ENCODE measurements around the gene RAB40B.

Gene RAB40B

DNA sequence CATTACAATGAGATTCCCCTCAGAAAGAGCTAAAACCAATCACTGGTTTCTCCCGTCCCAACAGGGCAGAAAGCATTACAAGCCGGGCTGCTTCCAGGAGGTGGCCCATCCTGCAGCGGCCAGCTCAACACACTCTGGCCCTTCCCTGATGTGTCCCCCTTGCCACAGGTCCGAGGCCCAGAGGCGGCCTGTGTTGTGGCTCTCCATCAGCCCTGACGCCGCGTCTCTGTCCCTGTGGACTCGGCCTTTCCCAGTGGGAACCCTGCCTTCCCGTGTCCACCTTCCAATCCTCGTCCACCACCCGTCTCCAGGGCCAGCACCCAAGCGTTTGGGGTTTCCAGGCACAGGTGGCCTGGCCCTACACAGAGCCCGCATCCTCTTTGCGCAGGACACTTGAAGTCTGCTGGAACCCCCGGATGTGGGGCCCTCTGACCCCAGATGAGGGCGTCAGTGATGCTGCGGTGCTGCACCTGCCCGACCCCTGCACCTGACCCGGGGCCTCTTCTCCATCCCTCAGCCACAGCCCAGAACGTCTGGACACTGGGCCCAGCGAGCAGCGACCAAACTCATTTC lies 21.1 kb downstream of the RAB40B start:
- Histone ChIP-seq H3K36me3 (ENCODE audit: control insufficient read depth, insufficient read depth, low read length) (no peaks in the 10 kb centered on the region), H3K4me3 (ENCODE audit: insufficient read depth, low read depth, low read length) (no peak overlapping the region), H3K27me3 (ENCODE audit: control insufficient read depth, insufficient read depth, low read length, poor library complexity, severe bottlenecking) (no peaks in the 10 kb centered on the region), H3K9me3 (ENCODE audit: control insufficient read depth, low read length) (no peaks in the 10 kb centered on the region), H3K4me1 (ENCODE audit: control insufficient read depth, insufficient read depth, low read length) (no peaks in the 10 kb centered on the region), H3K27ac (ENCODE audit: insufficient read depth, low read depth, low read length, poor library complexity, severe bottlenecking) (no peak overlapping the region)
- 87 to 88% methylated on average over 23 of the region's 23 CpGs for WGBS, 2 experiments

DNA sequence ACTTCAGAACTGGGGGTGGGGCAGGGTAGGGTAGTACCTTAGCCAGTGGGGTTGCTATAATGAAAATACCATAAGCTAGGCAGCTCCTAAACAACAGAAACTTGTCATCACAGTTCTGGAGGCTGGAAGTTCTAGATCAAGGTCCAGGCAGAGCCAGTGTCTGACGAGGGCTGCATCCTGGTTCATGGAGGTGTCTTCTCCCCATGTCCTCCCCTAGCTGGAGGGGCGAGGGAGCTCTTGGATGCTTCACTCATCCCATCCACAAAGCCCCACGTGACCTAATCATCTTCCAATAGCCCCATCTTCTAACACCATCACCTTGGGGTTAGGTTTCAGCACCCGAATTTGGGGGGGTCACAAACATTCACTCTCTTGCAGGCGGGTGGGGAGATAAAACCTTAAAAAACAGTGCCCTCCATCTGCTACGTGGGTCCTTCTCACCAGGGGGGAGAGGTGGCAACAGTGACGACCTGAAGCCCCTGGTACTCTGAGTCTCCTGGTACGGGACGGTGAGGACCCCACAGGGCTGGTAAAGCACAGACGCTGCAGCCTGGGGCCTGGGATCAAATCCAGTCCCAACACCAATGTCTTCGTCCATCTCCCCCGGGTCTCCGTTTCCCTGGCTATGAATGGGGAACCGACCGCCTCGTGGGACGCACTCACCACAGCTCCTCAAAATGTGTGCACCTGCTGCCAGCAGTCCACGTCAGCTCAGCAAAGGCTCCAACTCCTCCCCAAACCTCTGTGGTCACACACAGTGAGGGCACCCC lies 22.8 kb downstream of the RAB40B start:
- Histone ChIP-seq H3K27me3 (ENCODE audit: control insufficient read depth, insufficient read depth, low read length, poor library complexity, severe bottlenecking) (no peaks in the 10 kb centered on the region), H3K36me3 (ENCODE audit: control insufficient read depth, insufficient read depth, low read length) (no peaks in the 10 kb centered on the region), H3K9me3 (ENCODE audit: control insufficient read depth, low read length) (no peaks in the 10 kb centered on the region), H3K4me3 (ENCODE audit: insufficient read depth, low read depth, low read length) (no peak overlapping the region), H3K4me1 (ENCODE audit: control insufficient read depth, insufficient read depth, low read length) (no peaks in the 10 kb centered on the region), H3K27ac (ENCODE audit: insufficient read depth, low read depth, low read length, poor library complexity, severe bottlenecking) (no peak overlapping the region)
- WGBS, 2 experiments = 84 to 87% methylated on average over 18 of the region's 18 CpGs

DNA sequence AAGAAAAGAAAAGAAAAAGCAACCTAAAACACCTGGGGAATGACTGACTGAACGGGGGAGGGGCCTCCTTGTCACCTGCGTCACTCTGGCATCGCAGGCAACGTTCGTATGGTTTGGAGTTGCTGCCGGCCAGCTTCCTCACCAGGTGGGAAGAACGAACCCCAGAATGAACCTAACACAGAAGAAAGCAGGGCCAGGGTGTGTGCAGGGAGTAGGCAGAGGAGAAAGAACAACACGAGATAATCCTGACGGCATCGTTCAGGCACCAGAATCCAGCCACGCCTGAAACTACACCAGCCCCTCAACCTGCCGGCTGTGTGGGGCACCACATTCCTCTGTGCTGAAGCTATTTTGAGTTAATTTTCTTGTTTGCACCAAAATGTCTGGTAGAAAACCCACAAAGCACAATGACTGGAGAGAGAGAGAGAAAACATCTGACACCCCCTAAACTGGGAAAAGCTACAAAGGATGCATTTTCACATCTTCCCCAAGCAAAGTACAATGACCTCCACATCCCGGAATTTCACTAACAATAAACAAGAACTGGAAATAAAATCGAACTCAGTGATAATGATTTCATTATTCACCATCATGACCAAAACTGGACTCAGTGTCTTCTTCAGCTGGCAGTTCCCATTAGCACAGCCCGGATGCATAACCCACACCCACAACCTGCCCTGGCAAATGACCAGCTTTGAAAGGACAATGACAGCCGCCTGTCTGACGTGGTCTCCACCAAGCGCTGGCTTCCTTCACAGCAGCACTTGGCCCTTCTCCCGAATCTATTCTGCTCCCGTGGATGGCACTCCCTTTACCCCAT lies 23.6 kb downstream of the RAB40B start:
- Histone ChIP-seq H3K36me3 (ENCODE audit: control insufficient read depth, insufficient read depth, low read length) (no peaks in the 10 kb centered on the region), H3K9me3 (ENCODE audit: control insufficient read depth, low read length) (no peaks in the 10 kb centered on the region), H3K4me3 (ENCODE audit: insufficient read depth, low read depth, low read length) (no peak overlapping the region), H3K27ac (ENCODE audit: insufficient read depth, low read depth, low read length, poor library complexity, severe bottlenecking) (no peak overlapping the region), H3K4me1 (ENCODE audit: control insufficient read depth, insufficient read depth, low read length) (no peaks in the 10 kb centered on the region), H3K27me3 (ENCODE audit: control insufficient read depth, insufficient read depth, low read length, poor library complexity, severe bottlenecking) (no peaks in the 10 kb centered on the region)
- 88 to 90% methylated on average over 20 of the region's 20 CpGs for WGBS, 2 experiments

DNA sequence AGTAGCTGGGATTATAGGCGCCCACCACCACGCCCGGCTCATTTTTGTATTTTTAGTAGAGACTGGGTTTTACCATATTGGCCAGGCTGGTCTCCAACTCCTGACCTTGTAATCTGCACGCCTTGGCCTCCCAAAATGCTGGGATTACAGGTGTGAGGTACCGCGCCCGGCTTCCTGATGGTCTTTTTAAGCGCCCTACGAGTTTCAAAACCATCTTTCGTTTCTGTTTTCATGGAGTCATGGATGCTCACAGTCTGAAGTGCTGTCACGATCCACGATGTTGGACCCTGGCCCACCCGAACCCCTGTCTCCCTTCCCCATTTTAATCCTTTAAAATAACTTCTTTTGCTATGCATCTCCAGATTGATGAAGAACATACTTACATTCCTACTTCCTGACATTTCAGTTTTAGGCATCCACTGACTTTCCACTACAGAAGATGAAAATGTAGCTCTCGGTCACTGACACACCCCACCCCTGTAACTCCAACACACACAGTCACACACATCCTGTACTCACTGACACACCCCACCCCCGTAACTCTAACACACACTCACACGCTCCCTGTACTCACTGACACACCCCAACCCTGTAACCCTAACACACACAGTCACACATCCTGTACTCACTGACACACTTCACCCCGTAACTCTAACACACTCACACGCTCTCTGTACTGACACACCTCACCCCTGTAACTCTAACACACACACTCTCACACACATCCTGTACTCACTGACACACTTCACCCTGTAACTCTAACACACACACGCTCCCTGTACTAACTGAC lies 27.6 kb downstream of the RAB40B start:
- Histone ChIP-seq H3K4me3 (ENCODE audit: insufficient read depth, low read depth, low read length) (no peak overlapping the region), H3K27me3 (ENCODE audit: control insufficient read depth, insufficient read depth, low read length, poor library complexity, severe bottlenecking) (no peaks in the 10 kb centered on the region), H3K9me3 (ENCODE audit: control insufficient read depth, low read length) (no peaks in the 10 kb centered on the region), H3K27ac (ENCODE audit: insufficient read depth, low read depth, low read length, poor library complexity, severe bottlenecking) (no peak overlapping the region), H3K36me3 (ENCODE audit: control insufficient read depth, insufficient read depth, low read length) (no peaks in the 10 kb centered on the region), H3K4me1 (ENCODE audit: control insufficient read depth, insufficient read depth, low read length) (no peaks in the 10 kb centered on the region)
- 91 to 92% methylated on average over 19 of the region's 19 CpGs for WGBS, 2 experiments

DNA sequence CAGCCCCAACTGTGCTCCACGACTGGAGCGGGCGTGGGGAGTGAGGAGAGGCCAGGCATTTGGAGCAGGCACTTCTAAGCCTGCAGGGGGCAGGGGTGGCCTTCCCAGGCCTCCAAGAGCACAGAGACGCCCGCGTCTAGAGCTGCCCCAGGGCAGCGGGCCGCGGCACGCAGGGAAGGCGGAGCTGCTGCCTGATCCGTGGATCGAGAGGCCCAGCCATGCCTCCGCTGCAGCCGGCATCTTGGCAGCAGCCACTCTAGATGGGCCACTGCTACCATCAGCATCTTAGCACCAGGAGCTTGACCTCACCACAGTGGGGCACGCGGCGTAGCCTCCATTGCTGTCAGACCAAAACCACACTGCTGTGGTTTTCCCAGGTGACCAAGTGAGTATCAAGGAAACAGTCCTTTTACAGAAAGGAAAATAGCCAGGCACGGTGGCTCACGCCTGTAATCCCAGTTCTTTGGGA lies 29.8 kb downstream of the RAB40B start:
- WGBS, 2 experiments = 40 to 43% methylated on average over 20 of the region's 20 CpGs
- Histone ChIP-seq H3K36me3 (ENCODE audit: control insufficient read depth, insufficient read depth, low read length) (no peaks in the 10 kb centered on the region), H3K9me3 (ENCODE audit: control insufficient read depth, low read length) (no peaks in the 10 kb centered on the region), H3K4me1 (ENCODE audit: control insufficient read depth, insufficient read depth, low read length) (peaks cover 8% of the 10 kb centered on the region), H3K27me3 (ENCODE audit: control insufficient read depth, insufficient read depth, low read length, poor library complexity, severe bottlenecking) (no peaks in the 10 kb centered on the region), H3K4me3 (ENCODE audit: insufficient read depth, low read depth, low read length) (no peak overlapping the region), H3K27ac (ENCODE audit: insufficient read depth, low read depth, low read length, poor library complexity, severe bottlenecking) (no peak overlapping the region)

DNA sequence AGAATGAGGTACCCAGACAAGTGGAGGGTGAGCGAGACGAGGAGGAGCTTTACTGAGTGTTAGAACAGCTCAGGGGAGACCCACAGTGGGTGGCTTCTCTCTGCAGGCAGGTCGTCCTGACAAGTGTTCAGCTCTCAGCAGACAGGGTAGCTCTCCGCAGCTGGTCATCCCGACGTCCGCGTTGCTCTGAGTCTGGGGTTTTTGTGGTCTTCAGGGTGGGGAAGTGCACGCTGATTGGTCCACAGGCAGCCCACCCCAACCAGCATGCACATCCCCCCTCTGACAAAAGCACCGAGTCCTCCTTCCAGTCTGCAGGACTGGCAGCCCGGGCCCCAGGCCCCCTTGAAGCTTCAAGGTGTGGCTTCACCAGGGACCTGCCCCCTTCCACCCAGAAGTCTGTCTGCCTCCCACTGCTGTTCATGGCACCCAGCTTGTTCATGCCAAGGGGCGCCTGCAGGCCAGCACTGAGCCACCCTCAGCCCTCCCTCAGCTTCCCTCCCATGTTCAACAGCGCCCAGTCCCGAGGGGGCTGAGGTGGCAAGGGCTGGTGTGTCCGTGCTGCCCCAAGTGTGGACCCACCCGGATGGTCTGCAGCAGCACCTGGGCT lies 30.4 kb downstream of the RAB40B start:
- no peaks in the 10 kb centered on the region for H3K27me3 ChIP-seq (ENCODE audit: control insufficient read depth, insufficient read depth, low read length, poor library complexity, severe bottlenecking)
- 77 to 78% methylated on average over 16 of the region's 16 CpGs for WGBS, 2 experiments
- no peak overlapping the region for H3K4me3 ChIP-seq (ENCODE audit: insufficient read depth, low read depth, low read length)
- no peak overlapping the region for H3K27ac ChIP-seq (ENCODE audit: insufficient read depth, low read depth, low read length, poor library complexity, severe bottlenecking)
- H3K4me1 ChIP-seq (ENCODE audit: control insufficient read depth, insufficient read depth, low read length) = peaks cover 8% of the 10 kb centered on the region
- no peaks in the 10 kb centered on the region for H3K36me3 ChIP-seq (ENCODE audit: control insufficient read depth, insufficient read depth, low read length)
- H3K9me3 ChIP-seq (ENCODE audit: control insufficient read depth, low read length) = no peaks in the 10 kb centered on the region

DNA sequence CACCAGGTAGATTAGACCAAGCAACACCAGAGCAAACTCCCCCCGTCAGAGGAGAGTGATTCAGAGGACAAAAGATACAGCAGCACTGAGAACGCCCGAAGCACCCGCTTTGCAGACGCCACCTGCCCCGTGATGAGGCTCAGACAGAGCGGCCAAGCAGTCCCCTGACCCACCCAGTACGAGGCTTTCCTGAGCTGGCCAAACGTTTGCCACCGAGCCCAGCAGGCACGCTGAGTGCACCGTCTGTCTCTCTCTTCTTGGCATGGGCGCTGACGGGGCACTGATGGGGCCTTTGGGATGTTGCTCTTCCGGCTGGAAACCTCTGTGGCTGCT lies 30.9 kb downstream of the RAB40B start:
- no peaks in the 10 kb centered on the region for H3K36me3 ChIP-seq (ENCODE audit: control insufficient read depth, insufficient read depth, low read length)
- 92 to 93% methylated on average over 15 of the region's 15 CpGs for WGBS, 2 experiments

DNA sequence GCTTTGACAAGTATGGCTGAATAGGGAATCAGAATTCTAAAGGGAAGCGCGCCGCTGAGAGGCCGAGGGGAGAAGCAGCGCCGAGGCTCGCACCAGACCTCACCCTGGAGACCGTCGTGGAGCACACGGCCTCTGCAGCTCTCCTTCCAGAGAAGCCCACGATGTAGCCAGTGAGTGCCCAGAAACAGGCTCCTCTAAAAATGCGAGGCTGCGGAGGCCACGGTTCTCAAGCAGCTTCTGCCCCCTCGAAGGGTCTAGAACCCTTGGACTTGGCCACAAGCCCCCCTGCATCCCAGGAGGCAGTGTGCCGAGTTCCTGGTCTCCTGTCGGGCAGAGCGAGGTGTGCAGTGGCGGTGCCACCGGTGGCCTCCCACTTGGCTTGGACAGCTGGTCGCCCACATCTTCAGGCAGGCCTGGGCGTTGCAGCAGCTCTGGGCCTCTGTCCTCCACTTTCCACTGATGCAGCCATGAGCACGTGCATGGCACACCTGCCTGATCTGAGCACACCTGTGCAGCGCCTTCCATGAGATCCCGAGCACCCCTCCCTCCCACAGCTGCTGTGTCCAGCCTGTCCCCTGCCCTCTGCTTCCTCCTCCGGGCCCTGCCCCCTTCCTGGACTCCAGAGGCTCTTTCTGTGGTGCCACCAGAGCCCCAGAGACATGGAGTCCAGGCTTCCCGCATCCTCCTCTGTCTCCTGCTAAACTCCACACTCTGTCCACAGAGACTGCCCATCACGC lies 31.4 kb downstream of the RAB40B start:
- Histone ChIP-seq H3K4me3 (ENCODE audit: insufficient read depth, low read depth, low read length) (no peak overlapping the region), H3K4me1 (ENCODE audit: control insufficient read depth, insufficient read depth, low read length) (peaks cover 8% of the 10 kb centered on the region), H3K27ac (ENCODE audit: insufficient read depth, low read depth, low read length, poor library complexity, severe bottlenecking) (no peak overlapping the region), H3K27me3 (ENCODE audit: control insufficient read depth, insufficient read depth, low read length, poor library complexity, severe bottlenecking) (no peaks in the 10 kb centered on the region), H3K9me3 (ENCODE audit: control insufficient read depth, low read length) (no peaks in the 10 kb centered on the region), H3K36me3 (ENCODE audit: control insufficient read depth, insufficient read depth, low read length) (no peaks in the 10 kb centered on the region)
- 89% methylated on average over 28 of the region's 28 CpGs for WGBS, 2 experiments

More for the DNA sequence above, 30.9 kb downstream of the RAB40B start:
- Histone ChIP-seq H3K27ac (ENCODE audit: insufficient read depth, low read depth, low read length, poor library complexity, severe bottlenecking) (no peak overlapping the region), H3K9me3 (ENCODE audit: control insufficient read depth, low read length) (no peaks in the 10 kb centered on the region), H3K4me3 (ENCODE audit: insufficient read depth, low read depth, low read length) (no peak overlapping the region), H3K27me3 (ENCODE audit: control insufficient read depth, insufficient read depth, low read length, poor library complexity, severe bottlenecking) (no peaks in the 10 kb centered on the region), H3K4me1 (ENCODE audit: control insufficient read depth, insufficient read depth, low read length) (peaks cover 8% of the 10 kb centered on the region)

DNA sequence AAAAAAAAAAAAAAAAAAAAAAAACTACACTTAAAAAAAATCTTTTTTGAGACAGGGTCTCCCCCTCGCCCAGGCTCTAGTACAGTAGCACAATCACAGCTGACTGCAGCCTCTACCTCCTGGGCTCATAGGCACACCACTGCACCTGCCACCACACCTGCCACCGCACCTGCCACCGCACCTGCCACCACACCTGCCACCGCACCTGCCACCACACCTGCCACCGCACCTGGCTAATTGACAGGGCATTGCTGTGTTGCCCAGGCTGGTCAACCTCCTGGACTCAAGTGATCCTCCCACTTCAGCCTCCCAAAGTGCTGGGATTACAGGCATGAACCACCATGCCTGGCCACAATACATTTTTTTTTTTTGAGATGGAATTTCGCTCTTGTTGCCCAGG lies 32.6 kb downstream of the RAB40B start:
- 91 to 94% methylated on average over 6 of the region's 6 CpGs for WGBS, 2 experiments
- peaks cover 8% of the 10 kb centered on the region for H3K4me1 ChIP-seq (ENCODE audit: control insufficient read depth, insufficient read depth, low read length)
- no peak overlapping the region for H3K4me3 ChIP-seq (ENCODE audit: insufficient read depth, low read depth, low read length)
- H3K27me3 ChIP-seq (ENCODE audit: control insufficient read depth, insufficient read depth, low read length, poor library complexity, severe bottlenecking) = no peaks in the 10 kb centered on the region
- H3K36me3 ChIP-seq (ENCODE audit: control insufficient read depth, insufficient read depth, low read length) = no peaks in the 10 kb centered on the region
- H3K9me3 ChIP-seq (ENCODE audit: control insufficient read depth, low read length) = no peaks in the 10 kb centered on the region
- H3K27ac ChIP-seq (ENCODE audit: insufficient read depth, low read depth, low read length, poor library complexity, severe bottlenecking) = no peak overlapping the region

Measured in ectodermal cell (in vitro differentiated cells).